GM12872 (cell line): ENCODE data around the gene RAPGEF3.
A peak's percentile ranks its signal among the peaks of the same experiment; 100 is the strongest.

Experiments used
- TF ChIP-seq, protein P1 (sequence below): IDR thresholded peaks from 3 replicates; pipeline ENCODE4 v1.5.1; 2011; ENCODE audit warnings: low read depth, mild to moderate bottlenecking, low read length, moderate library complexity; ENCODE audit not compliant: insufficient read depth

The RAPGEF3 gene

DNA sequence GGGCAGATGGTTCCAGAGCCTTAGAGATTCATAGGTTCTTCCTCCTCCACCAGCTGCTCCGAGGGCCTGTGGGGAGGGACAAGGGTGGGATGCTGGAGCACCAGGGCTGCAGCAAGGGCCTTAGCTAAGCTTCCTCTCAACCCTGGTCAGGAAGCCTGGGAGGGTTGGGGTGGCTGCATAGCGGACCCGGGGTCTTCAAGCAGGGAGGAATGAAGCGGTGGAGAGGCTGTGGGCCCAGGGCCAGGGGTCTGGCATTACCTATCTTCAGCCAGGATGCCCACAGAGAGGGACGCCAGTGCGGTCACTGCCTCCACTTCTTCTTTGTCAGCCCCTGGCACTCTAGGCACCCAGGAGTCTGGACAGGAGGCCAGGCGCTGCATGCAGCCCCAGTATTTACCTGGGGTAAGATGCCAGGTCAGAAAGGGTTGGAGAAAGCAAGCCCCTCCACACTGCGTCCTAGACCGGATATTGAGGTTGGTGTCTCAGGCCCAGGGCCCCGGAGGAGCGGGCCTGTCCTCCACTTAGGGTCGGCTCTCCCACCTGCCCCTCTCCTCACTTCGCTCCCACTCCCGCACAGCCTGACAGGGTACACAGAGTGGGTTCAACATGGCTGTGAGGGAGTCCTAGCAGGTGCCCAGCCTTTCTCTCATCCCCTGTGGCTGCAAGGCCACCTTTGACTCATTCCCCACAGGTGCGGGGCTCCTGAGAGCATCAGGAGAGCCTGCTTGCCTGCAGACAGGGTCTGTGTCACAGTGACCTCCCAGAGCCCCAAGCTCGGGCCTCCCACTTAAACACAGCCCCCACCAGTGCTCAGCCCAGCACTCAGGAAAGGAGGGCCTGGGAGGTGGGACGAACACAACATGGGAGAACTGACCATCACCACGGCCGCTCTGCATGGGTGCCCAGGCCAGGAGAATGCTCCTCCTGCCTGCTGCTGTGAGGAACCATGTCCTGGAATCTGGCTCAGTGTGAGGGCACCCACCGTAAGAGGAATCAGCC is 25.4 kb upstream of the RAPGEF3 start:
- TF ChIP-seq, protein P1, sequence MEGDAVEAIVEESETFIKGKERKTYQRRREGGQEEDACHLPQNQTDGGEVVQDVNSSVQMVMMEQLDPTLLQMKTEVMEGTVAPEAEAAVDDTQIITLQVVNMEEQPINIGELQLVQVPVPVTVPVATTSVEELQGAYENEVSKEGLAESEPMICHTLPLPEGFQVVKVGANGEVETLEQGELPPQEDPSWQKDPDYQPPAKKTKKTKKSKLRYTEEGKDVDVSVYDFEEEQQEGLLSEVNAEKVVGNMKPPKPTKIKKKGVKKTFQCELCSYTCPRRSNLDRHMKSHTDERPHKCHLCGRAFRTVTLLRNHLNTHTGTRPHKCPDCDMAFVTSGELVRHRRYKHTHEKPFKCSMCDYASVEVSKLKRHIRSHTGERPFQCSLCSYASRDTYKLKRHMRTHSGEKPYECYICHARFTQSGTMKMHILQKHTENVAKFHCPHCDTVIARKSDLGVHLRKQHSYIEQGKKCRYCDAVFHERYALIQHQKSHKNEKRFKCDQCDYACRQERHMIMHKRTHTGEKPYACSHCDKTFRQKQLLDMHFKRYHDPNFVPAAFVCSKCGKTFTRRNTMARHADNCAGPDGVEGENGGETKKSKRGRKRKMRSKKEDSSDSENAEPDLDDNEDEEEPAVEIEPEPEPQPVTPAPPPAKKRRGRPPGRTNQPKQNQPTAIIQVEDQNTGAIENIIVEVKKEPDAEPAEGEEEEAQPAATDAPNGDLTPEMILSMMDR: no peak

DNA sequence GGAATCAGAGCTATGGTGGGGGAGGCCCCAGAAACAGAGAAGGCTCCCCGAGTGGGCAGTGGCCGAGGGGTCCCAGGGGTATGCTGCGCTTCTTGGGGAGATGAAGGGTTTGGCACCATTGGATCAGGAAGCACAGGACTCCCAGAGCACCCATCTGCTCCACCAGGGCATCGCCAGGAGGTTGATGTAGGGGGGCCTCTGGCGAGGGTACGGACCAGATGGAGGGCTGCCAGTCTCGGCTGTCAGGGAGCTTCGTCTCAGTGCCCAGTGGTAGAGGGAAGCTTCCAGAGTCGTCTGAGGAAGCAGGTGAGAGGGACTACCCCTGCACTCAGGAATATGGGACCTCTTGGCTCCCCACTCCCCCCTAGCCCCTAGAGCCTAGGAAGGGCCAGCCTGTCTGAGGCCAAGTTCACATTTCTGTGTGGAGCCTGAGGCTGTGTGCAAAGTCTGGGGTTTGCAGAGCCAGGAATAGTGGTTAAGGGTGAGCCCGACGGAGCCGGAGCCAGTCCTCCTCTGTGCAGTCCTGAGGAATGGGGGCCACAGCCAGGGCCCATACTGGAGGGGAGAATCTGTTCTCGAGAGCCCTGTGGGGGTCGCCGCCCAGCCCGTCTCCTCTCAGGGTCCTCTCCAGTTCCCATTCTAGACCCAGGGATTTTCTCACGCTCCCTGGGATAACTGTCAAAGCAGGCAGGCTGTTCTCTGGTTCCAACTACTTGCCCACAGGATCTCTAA is 24.5 kb upstream of the RAPGEF3 start:
- TF ChIP-seq, protein P1: no peak

DNA sequence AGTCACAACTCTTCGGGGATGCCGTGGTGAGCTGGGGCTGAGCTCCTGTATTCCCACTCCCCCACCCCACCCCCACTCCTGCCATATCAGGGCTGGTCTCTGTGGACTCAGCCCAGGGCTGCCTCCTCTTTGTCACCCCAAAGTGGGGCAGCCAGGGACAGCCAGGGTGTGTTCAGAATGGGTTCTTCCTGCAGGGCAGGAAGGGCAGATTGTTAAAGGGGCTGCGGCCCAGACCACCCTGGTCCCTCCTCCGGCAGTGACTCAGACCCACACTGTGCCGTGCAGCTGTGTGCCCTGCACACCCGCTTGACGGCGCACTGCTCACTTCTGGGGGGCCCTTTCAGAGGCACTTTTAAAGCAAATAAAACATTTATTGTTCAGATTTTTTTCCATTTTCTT is 23.7 kb upstream of the RAPGEF3 start:
- TF ChIP-seq, protein P1: no peak

DNA sequence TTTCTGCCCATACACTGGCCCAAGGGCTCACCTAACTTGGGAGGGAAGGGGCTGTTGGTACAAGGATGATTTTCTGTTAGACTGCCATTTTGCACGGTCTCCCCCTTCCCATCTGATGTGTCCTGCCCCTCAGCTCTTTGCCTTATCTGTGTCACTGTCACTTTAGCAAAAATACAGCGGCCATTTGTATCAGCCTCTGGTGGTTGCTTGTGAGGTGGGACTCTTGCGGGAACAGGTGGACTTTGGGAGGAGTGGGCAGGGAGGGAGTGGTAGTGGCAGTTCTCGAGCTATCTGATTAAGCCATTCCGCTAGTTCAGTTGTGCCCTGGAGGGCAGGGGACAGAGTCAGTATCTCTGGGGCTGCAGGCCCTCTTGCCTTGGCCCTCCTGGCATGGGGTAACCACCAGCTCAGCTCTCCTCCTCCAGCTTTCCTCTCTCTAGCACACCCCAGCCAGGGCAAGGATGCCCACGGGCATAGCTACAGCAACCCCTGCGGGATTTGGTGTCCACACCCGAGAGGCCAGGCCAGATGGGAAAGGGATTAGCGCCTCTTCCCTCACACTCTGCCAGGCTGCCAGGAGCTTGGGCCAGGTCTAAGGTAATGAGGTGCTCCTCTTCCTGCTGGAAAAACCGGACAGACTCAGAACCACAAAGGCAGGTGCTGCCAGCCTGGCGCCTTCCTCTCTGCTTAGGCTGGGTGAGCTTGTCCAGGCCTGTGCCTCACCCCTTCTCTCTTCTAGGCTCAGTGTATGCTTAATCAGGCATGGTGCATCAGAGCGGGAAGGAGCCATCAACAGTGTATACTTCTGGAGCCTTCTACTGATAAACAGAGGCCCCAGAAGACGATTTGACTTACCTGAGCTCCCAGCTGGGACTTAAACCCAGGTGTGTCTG is 23.0 kb upstream of the RAPGEF3 start:
- TF ChIP-seq, protein P1: no peak

DNA sequence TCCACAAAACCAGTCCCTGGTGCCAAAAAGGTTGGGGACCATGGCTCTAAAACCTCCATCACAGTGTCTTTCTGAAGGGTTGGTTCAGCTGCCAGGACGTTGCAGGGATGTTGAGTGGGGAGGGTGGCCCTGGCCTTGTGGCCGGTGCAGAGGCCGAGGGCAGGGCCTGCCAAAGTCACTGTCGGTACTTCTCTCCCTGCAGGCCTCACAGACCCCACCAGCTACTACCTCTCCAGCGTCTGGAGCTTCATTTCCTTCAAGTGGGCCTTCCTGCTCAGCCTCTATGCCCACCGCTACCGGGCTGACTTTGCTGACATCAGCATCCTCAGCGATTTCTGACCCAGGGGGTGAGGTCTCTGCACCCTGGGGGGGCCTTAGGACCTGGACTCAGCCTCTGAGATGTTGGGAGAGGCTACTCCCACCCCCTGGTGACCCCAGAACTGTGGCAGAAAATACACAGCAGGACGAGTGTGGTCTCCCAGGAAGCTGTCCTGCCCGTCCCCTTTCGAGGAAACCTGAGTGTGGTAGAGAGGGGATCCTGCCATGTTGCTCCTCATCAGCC is 21.3 kb upstream of the RAPGEF3 start:
- TF ChIP-seq, protein P1: no peak

DNA sequence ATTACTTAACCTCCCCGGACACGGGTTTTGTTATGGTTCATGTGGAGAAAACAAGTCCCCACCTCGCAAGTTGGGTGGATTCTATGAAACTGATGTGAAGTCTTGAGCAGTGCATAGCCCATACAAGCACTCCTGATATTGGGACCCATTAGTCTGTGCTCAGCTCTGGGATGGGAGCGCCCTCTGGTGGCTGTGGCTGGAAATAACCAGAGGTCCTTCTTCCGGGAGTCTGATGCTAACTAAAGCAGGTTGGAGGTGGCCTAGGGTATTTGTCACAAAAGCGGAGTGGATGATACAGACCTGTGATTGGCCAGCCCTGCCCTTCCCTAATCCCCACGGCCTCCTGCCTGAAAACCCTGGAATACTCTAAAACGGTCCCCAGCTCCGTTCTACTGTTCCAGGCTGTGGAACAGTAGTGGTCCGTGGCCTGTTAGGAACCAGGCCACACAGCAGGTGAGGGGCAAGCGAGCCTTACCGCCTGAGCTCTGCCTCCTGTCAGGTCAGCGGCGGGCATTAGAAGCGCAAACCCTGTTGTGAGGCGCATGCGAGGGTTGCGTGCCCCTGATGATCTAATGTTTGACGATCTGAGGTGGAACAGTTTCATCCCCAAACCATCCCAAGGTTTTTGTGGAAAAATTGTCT is 20.7 kb upstream of the RAPGEF3 start:
- TF ChIP-seq, protein P1: peak; percentile 97
